Measurements from ENCODE around the gene MIDN.

GRCh38 chr19:1205114-1206099 lies 43.0 kb upstream of the MIDN start, which contains the start of gene STK11:
- TF ChIP-seq CTCF (conservative IDR thresholded peaks at IDR 0.05) (no peak), ZFX (IDR thresholded peaks at IDR 0.05) (peak; percentile 65; the same call in 1 of the 2 replicates)
